Thoracic aorta (tissue), 2 donors: ENCODE results near the gene LRMDA. TPM values are rescaled to one million over a fixed set of nuclear protein-coding genes. Genes with fewer than 3 reads are reported as not detected.

Experiments used
- ATAC-seq: fragments of 150-250 bp; one replicate; pipeline ENCODE4 v1.8.0; 2017; ENCODE audit warnings: low read depth; ENCODE audit not compliant: insufficient number of reproducible peaks, low FRiP score
- DNase-seq: peaks from one replicate; pipeline ENCODE4 v3.0.0-alpha.2; 2020; ENCODE audit warnings: low spot score
- H3K27ac ChIP-seq, 2 donors: fragments of 200-600 bp; sonication (generic); 1 replicate in 1 of 2; 2 replicates in 1 of 2; pipeline ENCODE4 v1.5.1; 2016; ENCODE audit warnings: mild to moderate bottlenecking in 2 of 2, moderate library complexity in 2 of 2
- H3K27me3 ChIP-seq: fragments of 200-600 bp; sonication (generic); replicated peaks from 2 replicates; pipeline ENCODE4 v1.6.0; 2016; ENCODE audit warnings: mild to moderate bottlenecking; ENCODE audit not compliant: insufficient read depth
- H3K36me3 ChIP-seq: fragments of 200-600 bp; sonication (generic); one replicate; pipeline ENCODE4 v1.5.1; 2016
- H3K4me1 ChIP-seq, 2 donors: fragments of 200-600 bp; sonication (generic); 1 replicate in 1 of 2; 2 replicates in 1 of 2; pipeline versions ENCODE4 v1.5.1 to v1.6.0; 2016; ENCODE audit warnings: low read depth in 2 of 2, mild to moderate bottlenecking in 1 of 2; ENCODE audit not compliant: control insufficient read depth in 1 of 2
- H3K4me3 ChIP-seq: fragments of 200-600 bp; sonication (generic); 2 replicates; pipeline ENCODE4 v1.5.1; 2016; ENCODE audit warnings: mild to moderate bottlenecking
- H3K9me3 ChIP-seq: fragments of 200-600 bp; sonication (generic); 2 replicates; pipeline ENCODE4 v1.5.1; 2016
- CTCF ChIP-seq: fragments of 200-600 bp; sonication (generic); IDR thresholded peaks from one replicate; pipeline ENCODE4 v1.5.1; 2019; ENCODE audit warnings: antibody characterized with exemption
- total RNA-seq, 2 donors: library from RNA; depleted of rRNA; stranded (reverse); fragments of >200 nt; gene quantifications; one replicate each; pipeline versions ENCODE4 v1.1.0 to v1.2.3, GENCODE V29; 2016

Gene LRMDA
- total RNA-seq, 2 donors from 2014 or later: 8.3 to 36.6 TPM

- no peak overlapping the region for H3K4me3 ChIP-seq
- no peak overlapping the region for H3K27ac ChIP-seq
- H3K36me3 ChIP-seq: no peaks in the 10 kb centered on the region
- no peak for TF ChIP-seq CTCF
- no peak for DNase-seq
- H3K9me3 ChIP-seq: no peaks in the 10 kb centered on the region
- H3K4me1 ChIP-seq: peaks cover 0 to 7% of the 10 kb centered on the region in 2 donors
- no peak for ATAC-seq
- no peaks in the 10 kb centered on the region for H3K27me3 ChIP-seq
Observed at GRCh38 chr10:76245951-76246495, 814.6 kb downstream of the LRMDA start.

GRCh38 chr10:76248649-76249200 is 817.3 kb downstream of the LRMDA start:
- ATAC-seq (no peak), DNase-seq (no peak)
- no peak overlapping the region for H3K27ac ChIP-seq

DNA sequence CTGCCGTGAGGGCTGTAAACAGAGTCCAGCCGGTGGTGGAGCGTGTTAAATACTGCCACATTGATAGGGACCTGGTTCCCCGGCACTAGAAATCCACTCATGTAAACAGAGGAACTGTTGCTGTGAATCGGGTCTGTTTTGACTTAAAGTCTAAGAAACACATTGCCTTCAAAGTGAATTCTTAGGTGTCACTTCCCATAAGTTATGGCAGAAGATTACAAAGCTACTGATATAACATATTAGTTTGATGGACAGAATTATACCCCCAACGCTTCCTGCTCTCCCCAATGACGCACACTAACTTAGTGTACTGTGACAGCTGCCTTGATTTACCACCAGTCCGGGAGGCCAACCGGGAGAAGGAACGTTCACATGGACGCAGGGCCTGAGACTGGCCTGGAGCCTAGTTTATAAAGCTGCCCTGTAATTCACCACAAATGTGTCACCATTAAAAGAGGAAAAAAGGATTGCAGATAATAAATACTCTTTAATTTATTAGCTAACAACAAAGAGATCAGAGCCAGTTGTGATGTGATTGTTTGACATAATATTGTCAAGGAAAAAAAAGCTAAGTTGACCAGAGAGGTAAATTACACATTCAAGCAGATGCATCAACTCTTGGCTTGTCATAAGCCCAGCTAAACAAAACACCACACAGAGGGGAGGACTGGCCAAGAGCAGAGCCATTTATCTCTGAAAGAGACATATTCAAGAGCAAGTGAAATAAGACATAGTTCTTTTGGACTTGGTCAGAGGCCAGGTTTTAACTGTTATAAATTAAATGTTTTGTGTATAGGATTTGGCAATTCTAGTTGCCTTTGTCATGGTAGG is 820.6 kb downstream of the LRMDA start:
- Histone ChIP-seq H3K36me3 (no peaks in the 10 kb centered on the region), H3K27me3 (no peaks in the 10 kb centered on the region), H3K4me1 (peaks cover 0 to 15% of the 10 kb centered on the region in 2 donors), H3K4me3 (no peak overlapping the region), H3K27ac (no peak overlapping the region), H3K9me3 (no peaks in the 10 kb centered on the region)
- no peak for TF ChIP-seq CTCF
- DNase-seq: no peak
- no peak for ATAC-seq

More at GRCh38 chr10:76248649-76249200, 817.3 kb downstream of the LRMDA start:
- TF ChIP-seq CTCF: no peak
- H3K9me3 ChIP-seq: no peaks in the 10 kb centered on the region
- H3K4me1 ChIP-seq: peaks cover 0 to 11% of the 10 kb centered on the region in 2 donors
- no peak overlapping the region for H3K4me3 ChIP-seq
- H3K27me3 ChIP-seq: no peaks in the 10 kb centered on the region
- no peaks in the 10 kb centered on the region for H3K36me3 ChIP-seq

GRCh38 chr10:76252733-76253132 is 821.3 kb downstream of the LRMDA start:
- H3K27me3 ChIP-seq: no peaks in the 10 kb centered on the region
- TF ChIP-seq CTCF: no peak
- peaks cover 0 to 15% of the 10 kb centered on the region in 2 donors for H3K4me1 ChIP-seq
- ATAC-seq: no peak
- DNase-seq: no peak
- H3K4me3 ChIP-seq: no peak overlapping the region
- no peak overlapping the region for H3K27ac ChIP-seq
- H3K9me3 ChIP-seq: no peaks in the 10 kb centered on the region
- H3K36me3 ChIP-seq: no peaks in the 10 kb centered on the region

DNA sequence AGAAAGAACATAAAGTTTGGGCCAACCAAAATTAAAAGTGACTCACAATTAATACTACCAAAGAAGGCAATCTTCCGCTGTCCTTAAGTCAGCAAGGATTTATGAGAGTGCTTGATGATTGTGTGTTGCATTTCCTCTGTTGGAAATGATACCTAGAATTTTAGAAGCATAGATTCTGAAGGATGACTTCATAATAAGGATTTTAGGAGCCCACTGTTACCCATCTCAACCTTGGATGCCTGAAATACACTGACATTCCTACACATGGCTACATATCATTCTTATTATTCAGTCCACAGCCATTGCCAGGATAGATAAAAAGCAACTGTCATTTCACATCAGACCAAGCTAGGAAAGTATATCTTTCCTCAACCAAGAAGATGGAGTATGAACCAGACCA is 823.8 kb downstream of the LRMDA start:
- no peak for TF ChIP-seq CTCF
- no peaks in the 10 kb centered on the region for H3K36me3 ChIP-seq
- no peak for ATAC-seq
- no peak for DNase-seq
- H3K4me3 ChIP-seq: no peak overlapping the region
- H3K27me3 ChIP-seq: no peaks in the 10 kb centered on the region
- H3K9me3 ChIP-seq: peaks cover 7% of the 10 kb centered on the region
- H3K27ac ChIP-seq: no peak overlapping the region
- peaks cover 0 to 15% of the 10 kb centered on the region in 2 donors for H3K4me1 ChIP-seq
